Measurements from ENCODE around the gene KCTD16.

Gene KCTD16

DNA sequence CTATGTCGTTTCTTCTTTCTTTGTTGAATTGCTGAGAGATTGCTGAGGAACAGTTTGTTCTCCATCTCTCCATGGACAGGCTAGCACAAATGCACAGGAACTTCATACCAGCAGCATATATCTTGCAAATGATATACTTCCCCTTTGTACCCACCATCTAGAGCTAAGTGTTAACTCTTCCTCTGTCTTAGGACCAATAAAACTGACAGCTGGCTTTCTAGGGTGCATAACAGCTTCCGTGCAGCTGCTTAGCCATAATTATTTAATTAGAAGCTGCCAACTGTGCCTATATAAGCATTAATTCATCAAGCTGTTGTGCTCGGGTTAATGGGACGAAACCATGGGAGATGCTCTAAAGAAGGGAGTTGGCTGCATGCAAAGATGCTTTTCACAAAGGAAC is 38.7 kb downstream of the KCTD16 start:
- H3K9me3 Mint-ChIP-seq: no peaks in the 10 kb centered on the region
- no peak overlapping the region for H3K4me3 Mint-ChIP-seq
- no peak overlapping the region for H3K27ac Mint-ChIP-seq
- peaks cover 4% of the 10 kb centered on the region for H3K4me1 Mint-ChIP-seq (ENCODE audit: low read depth)
- no peaks in the 10 kb centered on the region for H3K36me3 Mint-ChIP-seq (ENCODE audit: low read depth)
- peaks cover 63% of the 10 kb centered on the region for H3K27me3 Mint-ChIP-seq

GRCh38 chr5:144210655-144211054 is 40.0 kb downstream of the KCTD16 start:
- H3K9me3 Mint-ChIP-seq: no peaks in the 10 kb centered on the region
- no peaks in the 10 kb centered on the region for H3K36me3 Mint-ChIP-seq (ENCODE audit: low read depth)
- no peaks in the 10 kb centered on the region for H3K4me1 Mint-ChIP-seq (ENCODE audit: low read depth)
- no peak overlapping the region for H3K27ac Mint-ChIP-seq
- no peak overlapping the region for H3K4me3 Mint-ChIP-seq
- peaks cover 56% of the 10 kb centered on the region for H3K27me3 Mint-ChIP-seq

- no peak overlapping the region for H3K4me3 Mint-ChIP-seq
- H3K4me1 Mint-ChIP-seq (ENCODE audit: low read depth): no peaks in the 10 kb centered on the region
- H3K9me3 Mint-ChIP-seq: no peaks in the 10 kb centered on the region
- no peaks in the 10 kb centered on the region for H3K36me3 Mint-ChIP-seq (ENCODE audit: low read depth)
- H3K27me3 Mint-ChIP-seq: peaks cover 20% of the 10 kb centered on the region
- no peak overlapping the region for H3K27ac Mint-ChIP-seq
Measured at GRCh38 chr5:144219869-144220268, 49.2 kb downstream of the KCTD16 start.

DNA sequence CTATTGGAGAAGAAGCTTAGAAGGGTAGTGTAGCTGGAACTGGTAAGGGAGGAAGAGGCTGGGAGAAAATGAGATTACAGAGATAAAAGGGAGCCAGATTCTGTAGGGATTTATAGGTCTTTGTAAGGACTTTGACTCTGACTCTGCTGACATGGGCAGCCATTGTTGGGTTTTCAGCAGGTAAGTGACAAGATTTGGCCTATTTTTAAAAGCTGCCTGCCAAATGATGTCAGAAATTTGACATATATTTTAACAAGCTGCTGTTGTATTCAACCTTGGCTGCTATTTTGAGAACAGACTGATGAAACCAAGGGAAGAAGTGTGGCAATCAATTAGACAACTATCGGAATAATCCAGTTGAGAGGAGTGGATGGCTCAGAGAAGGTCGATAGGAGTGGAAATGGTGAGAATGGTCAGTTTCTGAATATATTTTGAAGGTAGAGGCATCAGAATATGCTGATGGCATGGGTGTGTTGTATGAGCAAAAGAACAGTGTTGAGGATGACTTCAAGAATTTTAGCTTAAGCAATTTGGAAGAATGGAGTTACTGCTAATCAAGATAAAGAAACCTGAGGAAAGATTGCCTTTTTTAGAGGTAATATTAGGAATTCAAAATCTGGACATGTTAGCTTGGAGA is 56.8 kb downstream of the KCTD16 start:
- Mint-ChIP-seq H3K9me3 (no peaks in the 10 kb centered on the region), H3K4me1 (ENCODE audit: low read depth) (no peaks in the 10 kb centered on the region), H3K27ac (no peak overlapping the region), H3K36me3 (ENCODE audit: low read depth) (no peaks in the 10 kb centered on the region), H3K27me3 (peaks cover 3% of the 10 kb centered on the region), H3K4me3 (no peak overlapping the region)

DNA sequence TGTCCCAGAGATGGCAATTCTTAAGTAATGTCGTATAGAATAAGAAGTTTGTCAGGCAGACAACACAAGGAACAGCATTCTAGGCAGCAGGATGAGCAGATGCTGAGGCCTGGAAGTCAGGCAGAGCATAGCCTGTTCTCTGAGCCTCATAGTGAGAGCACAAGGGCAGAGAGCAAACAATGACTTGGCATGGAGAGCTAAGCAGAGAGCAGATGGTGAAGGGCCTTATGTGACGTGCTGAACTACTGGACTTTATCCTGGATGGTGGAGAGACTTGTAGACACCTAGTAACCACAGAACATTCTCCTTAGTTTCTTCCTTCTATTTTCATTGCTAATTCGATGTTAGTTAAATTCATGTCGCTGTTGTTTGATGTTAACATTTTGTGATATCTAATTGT is 60.1 kb downstream of the KCTD16 start:
- no peaks in the 10 kb centered on the region for H3K9me3 Mint-ChIP-seq
- peaks cover 13% of the 10 kb centered on the region for H3K27me3 Mint-ChIP-seq
- no peak overlapping the region for H3K4me3 Mint-ChIP-seq
- H3K4me1 Mint-ChIP-seq (ENCODE audit: low read depth): no peaks in the 10 kb centered on the region
- H3K36me3 Mint-ChIP-seq (ENCODE audit: low read depth): no peaks in the 10 kb centered on the region
- H3K27ac Mint-ChIP-seq: no peak overlapping the region

- Mint-ChIP-seq H3K4me1 (ENCODE audit: low read depth) (no peaks in the 10 kb centered on the region), H3K36me3 (ENCODE audit: low read depth) (no peaks in the 10 kb centered on the region), H3K4me3 (no peak overlapping the region), H3K27me3 (peaks cover 18% of the 10 kb centered on the region), H3K9me3 (no peaks in the 10 kb centered on the region), H3K27ac (no peak overlapping the region)
Measured at GRCh38 chr5:144232285-144232684, 61.6 kb downstream of the KCTD16 start.

GRCh38 chr5:144236499-144236898 is 65.8 kb downstream of the KCTD16 start:
- Mint-ChIP-seq H3K27ac (no peak overlapping the region), H3K4me3 (no peak overlapping the region), H3K4me1 (ENCODE audit: low read depth) (no peaks in the 10 kb centered on the region), H3K9me3 (no peaks in the 10 kb centered on the region), H3K36me3 (ENCODE audit: low read depth) (no peaks in the 10 kb centered on the region), H3K27me3 (peaks cover 34% of the 10 kb centered on the region)

DNA sequence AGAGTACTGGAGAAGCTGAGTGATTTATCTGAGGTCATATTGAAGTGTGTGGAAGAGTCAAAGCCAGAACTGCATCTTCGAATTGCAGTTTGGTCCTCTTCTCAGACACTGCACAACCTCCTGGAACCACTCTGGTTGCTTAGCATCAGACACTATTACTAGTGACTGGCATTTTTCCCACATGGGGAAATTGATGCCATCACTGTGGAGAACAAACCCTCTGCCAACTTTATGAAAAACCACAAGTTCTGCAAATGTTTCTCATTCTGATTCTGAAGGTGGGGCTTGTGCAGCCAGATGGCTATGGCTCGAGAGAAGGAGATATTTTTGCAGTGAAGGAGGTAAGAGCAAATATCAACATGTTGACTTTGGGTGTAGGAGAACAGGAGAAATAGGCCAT is 67.2 kb downstream of the KCTD16 start:
- no peaks in the 10 kb centered on the region for H3K9me3 Mint-ChIP-seq
- no peaks in the 10 kb centered on the region for H3K36me3 Mint-ChIP-seq (ENCODE audit: low read depth)
- H3K27ac Mint-ChIP-seq: no peak overlapping the region
- H3K4me3 Mint-ChIP-seq: no peak overlapping the region
- H3K27me3 Mint-ChIP-seq: peaks cover 34% of the 10 kb centered on the region
- H3K4me1 Mint-ChIP-seq (ENCODE audit: low read depth): no peaks in the 10 kb centered on the region

GRCh38 chr5:144247131-144247530 is 76.5 kb downstream of the KCTD16 start:
- H3K36me3 Mint-ChIP-seq (ENCODE audit: low read depth): no peaks in the 10 kb centered on the region
- H3K27ac Mint-ChIP-seq: no peak overlapping the region
- no peaks in the 10 kb centered on the region for H3K9me3 Mint-ChIP-seq
- H3K4me3 Mint-ChIP-seq: no peak overlapping the region
- no peaks in the 10 kb centered on the region for H3K4me1 Mint-ChIP-seq (ENCODE audit: low read depth)
- H3K27me3 Mint-ChIP-seq: peaks cover 9% of the 10 kb centered on the region

GRCh38 chr5:144248015-144248414 is 77.3 kb downstream of the KCTD16 start:
- no peaks in the 10 kb centered on the region for H3K4me1 Mint-ChIP-seq (ENCODE audit: low read depth)

DNA sequence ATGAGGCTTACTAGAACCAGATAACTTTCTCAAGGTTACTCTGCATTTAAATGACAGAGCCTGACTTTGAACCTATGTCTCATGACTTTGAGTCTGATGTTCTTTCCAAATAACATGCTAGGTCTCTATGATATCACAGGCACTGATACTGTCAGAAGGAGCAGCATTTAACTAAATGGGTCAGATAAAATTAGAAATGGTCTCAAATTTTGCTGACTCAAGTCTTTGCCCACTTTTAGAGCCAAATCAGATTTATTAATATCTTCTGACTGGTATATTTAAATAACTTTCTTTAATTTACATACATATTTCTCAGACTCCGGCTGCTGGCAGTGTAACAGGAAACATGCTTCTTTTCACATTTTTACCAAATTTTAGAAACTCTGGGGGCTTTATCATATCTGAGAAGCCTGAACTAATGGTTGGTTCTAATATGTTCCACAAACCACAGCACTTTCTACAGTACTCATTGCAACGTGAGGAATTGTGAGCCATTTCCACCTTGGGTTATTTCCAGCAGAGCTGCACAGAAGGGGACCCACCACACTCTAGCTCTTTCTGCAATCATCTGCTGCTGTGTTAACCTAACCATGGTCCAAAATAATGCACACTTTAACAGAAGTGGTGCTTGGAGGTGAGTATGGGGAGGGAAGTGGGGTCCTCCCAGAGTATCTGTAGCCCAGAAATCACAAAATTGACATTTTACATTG is 79.2 kb downstream of the KCTD16 start:
- H3K4me1 Mint-ChIP-seq (ENCODE audit: low read depth): no peaks in the 10 kb centered on the region
- no peaks in the 10 kb centered on the region for H3K36me3 Mint-ChIP-seq (ENCODE audit: low read depth)
- peaks cover 7% of the 10 kb centered on the region for H3K27me3 Mint-ChIP-seq
- H3K27ac Mint-ChIP-seq: no peak overlapping the region
- H3K9me3 Mint-ChIP-seq: no peaks in the 10 kb centered on the region
- H3K4me3 Mint-ChIP-seq: no peak overlapping the region

More at GRCh38 chr5:144248015-144248414, 77.3 kb downstream of the KCTD16 start:
- no peak overlapping the region for H3K4me3 Mint-ChIP-seq
- H3K9me3 Mint-ChIP-seq: no peaks in the 10 kb centered on the region
- no peaks in the 10 kb centered on the region for H3K36me3 Mint-ChIP-seq (ENCODE audit: low read depth)
- H3K27ac Mint-ChIP-seq: no peak overlapping the region
- H3K27me3 Mint-ChIP-seq: peaks cover 8% of the 10 kb centered on the region

GRCh38 chr5:144254552-144254951 is 83.9 kb downstream of the KCTD16 start:
- Mint-ChIP-seq H3K4me3 (no peak overlapping the region), H3K27me3 (peaks cover 7% of the 10 kb centered on the region), H3K27ac (no peak overlapping the region), H3K36me3 (ENCODE audit: low read depth) (no peaks in the 10 kb centered on the region), H3K9me3 (no peaks in the 10 kb centered on the region), H3K4me1 (ENCODE audit: low read depth) (no peaks in the 10 kb centered on the region)

DNA sequence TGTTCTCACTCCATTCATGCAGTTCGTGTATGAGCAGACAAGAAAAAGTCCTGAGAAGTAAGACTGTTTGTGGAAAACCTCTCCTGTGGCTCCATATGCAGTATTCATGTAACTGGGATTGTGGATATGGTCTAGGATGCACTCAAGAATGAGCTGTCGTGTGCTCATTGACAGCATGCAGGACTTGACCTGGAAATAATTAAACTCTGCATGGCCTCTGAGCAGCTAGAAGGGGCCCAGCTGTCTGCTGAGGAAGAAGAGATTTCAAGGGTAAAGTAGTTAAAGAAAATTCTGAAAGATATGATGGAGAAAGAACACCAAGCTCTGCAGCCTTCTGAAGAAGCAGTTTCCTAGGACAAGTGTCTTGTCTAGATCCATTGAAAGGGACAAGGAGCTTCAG is 89.4 kb downstream of the KCTD16 start:
- Mint-ChIP-seq H3K27ac (no peak overlapping the region), H3K27me3 (peaks cover 22% of the 10 kb centered on the region), H3K36me3 (ENCODE audit: low read depth) (no peaks in the 10 kb centered on the region), H3K4me1 (ENCODE audit: low read depth) (no peaks in the 10 kb centered on the region), H3K9me3 (no peaks in the 10 kb centered on the region), H3K4me3 (no peak overlapping the region)

- H3K4me3 Mint-ChIP-seq: no peak overlapping the region
- no peaks in the 10 kb centered on the region for H3K36me3 Mint-ChIP-seq (ENCODE audit: low read depth)
- H3K27me3 Mint-ChIP-seq: peaks cover 18% of the 10 kb centered on the region
- H3K27ac Mint-ChIP-seq: no peak overlapping the region
- H3K4me1 Mint-ChIP-seq (ENCODE audit: low read depth): no peaks in the 10 kb centered on the region
- H3K9me3 Mint-ChIP-seq: peaks cover 4% of the 10 kb centered on the region
Measured at GRCh38 chr5:144265643-144266247, 95.1 kb downstream of the KCTD16 start.

DNA sequence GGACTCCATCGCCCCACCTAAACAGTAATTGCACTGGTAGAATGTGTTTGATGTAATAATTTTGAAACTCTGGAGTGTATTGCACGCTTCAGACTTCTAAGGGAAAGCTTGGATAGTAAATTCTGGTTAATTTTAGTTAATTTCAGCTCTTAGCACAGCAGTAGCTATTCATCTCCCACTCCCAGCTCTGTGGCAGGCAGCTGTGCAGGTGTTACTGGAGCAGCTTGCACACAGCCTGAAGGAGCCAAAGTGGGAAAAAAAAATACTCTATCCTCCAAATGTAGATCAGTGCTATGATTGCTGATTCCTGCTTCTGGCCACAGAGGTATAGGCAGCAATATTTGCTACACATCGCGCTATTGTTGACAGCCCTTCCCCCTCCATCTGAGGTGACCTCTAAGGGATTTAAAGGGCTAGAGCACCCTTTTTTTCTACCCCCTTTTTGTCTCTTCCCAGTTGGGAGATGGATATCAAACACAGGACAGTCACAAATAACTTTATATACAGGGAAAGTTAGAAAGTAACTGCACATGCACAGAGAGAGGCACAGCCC is 97.4 kb downstream of the KCTD16 start:
- no peak overlapping the region for H3K4me3 Mint-ChIP-seq
- no peak overlapping the region for H3K27ac Mint-ChIP-seq
- H3K36me3 Mint-ChIP-seq (ENCODE audit: low read depth): no peaks in the 10 kb centered on the region
- peaks cover 4% of the 10 kb centered on the region for H3K9me3 Mint-ChIP-seq
- no peaks in the 10 kb centered on the region for H3K4me1 Mint-ChIP-seq (ENCODE audit: low read depth)
- H3K27me3 Mint-ChIP-seq: peaks cover 8% of the 10 kb centered on the region

All from stimulated activated naive CD8-positive, alpha-beta T cell treated with anti-CD3 and anti-CD28 coated beads, Interleukin-15, Interleukin-2, amounts not matched to agents 100 ng/mL and 50 ng/mL, for 24 hours (primary cell).